ENCODE data around the gene INPP5A. TPM values are rescaled to one million over a fixed set of nuclear protein-coding genes. Genes with fewer than 3 reads are reported as not detected.

INPP5A gene
- total RNA-seq, 2 experiments from 2014 or later, result 9.1 to 9.9 TPM

GRCh38 chr10:132714986-132715775 lies 177.6 kb downstream of the INPP5A start:
- Mint-ChIP-seq H3K27me3 (no peaks in the 10 kb centered on the region), H3K9me3 (no peaks in the 10 kb centered on the region), H3K36me3 (ENCODE audit: low read depth) (peaks cover 6% of the 10 kb centered on the region), H3K27ac (no peak overlapping the region), H3K4me3 (no peak overlapping the region), H3K4me1 (no peaks in the 10 kb centered on the region)
- POLR2A ChIA-PET, result no interaction called here
- CTCF ChIA-PET, result no interaction called here
- DNase-seq, result no peak

- no peaks in the 10 kb centered on the region for H3K27me3 Mint-ChIP-seq
- no peak overlapping the region for H3K27ac Mint-ChIP-seq
- ChIA-PET POLR2A (no interaction called here), CTCF (no interaction called here)
- no peaks in the 10 kb centered on the region for H3K4me1 Mint-ChIP-seq
- H3K9me3 Mint-ChIP-seq, result no peaks in the 10 kb centered on the region
- peaks cover 6% of the 10 kb centered on the region for H3K36me3 Mint-ChIP-seq (ENCODE audit: low read depth)
- DNase-seq, result no peak
- H3K4me3 Mint-ChIP-seq, result no peak overlapping the region
Measured at GRCh38 chr10:132715776-132716680, 178.4 kb downstream of the INPP5A start.

- no peak overlapping the region for H3K27ac Mint-ChIP-seq
- DNase-seq, result no peak
- POLR2A ChIA-PET, result no interaction called here
- no peak overlapping the region for H3K4me3 Mint-ChIP-seq
- no peaks in the 10 kb centered on the region for H3K4me1 Mint-ChIP-seq
- H3K27me3 Mint-ChIP-seq, result no peaks in the 10 kb centered on the region
- H3K9me3 Mint-ChIP-seq, result no peaks in the 10 kb centered on the region
- CTCF ChIA-PET, result no interaction called here
- peaks cover 6% of the 10 kb centered on the region for H3K36me3 Mint-ChIP-seq (ENCODE audit: low read depth)
Measured at GRCh38 chr10:132716691-132717490, 179.3 kb downstream of the INPP5A start.

- Mint-ChIP-seq H3K4me3 (no peak overlapping the region), H3K4me1 (no peaks in the 10 kb centered on the region), H3K27ac (no peak overlapping the region), H3K27me3 (no peaks in the 10 kb centered on the region), H3K9me3 (no peaks in the 10 kb centered on the region), H3K36me3 (ENCODE audit: low read depth) (peaks cover under 1% of the 10 kb centered on the region)
- DNase-seq, result no peak
- ChIA-PET POLR2A (no interaction called here), CTCF (no interaction called here)
Measured at GRCh38 chr10:132721725-132722124, 184.1 kb downstream of the INPP5A start.

GRCh38 chr10:132722394-132723329 lies 185.1 kb downstream of the INPP5A start:
- H3K4me3 Mint-ChIP-seq, result no peak overlapping the region
- CTCF ChIA-PET, result no interaction called here
- H3K27ac Mint-ChIP-seq, result no peak overlapping the region
- no peaks in the 10 kb centered on the region for H3K9me3 Mint-ChIP-seq
- H3K27me3 Mint-ChIP-seq, result no peaks in the 10 kb centered on the region
- no peaks in the 10 kb centered on the region for H3K4me1 Mint-ChIP-seq
- no peaks in the 10 kb centered on the region for H3K36me3 Mint-ChIP-seq (ENCODE audit: low read depth)
- POLR2A ChIA-PET, result no interaction called here
- no peak for DNase-seq

- DNase-seq, result no peak
- Mint-ChIP-seq H3K27me3 (no peaks in the 10 kb centered on the region), H3K27ac (no peak overlapping the region), H3K9me3 (no peaks in the 10 kb centered on the region), H3K4me3 (no peak overlapping the region), H3K4me1 (no peaks in the 10 kb centered on the region), H3K36me3 (ENCODE audit: low read depth) (no peaks in the 10 kb centered on the region)
- POLR2A ChIA-PET, result no interaction called here
- CTCF ChIA-PET, result interaction anchor here (0.6 kb wide), 1 partner anchor 79 kb away, joined by 4 read pairs; no protein-coding TSS in a partner anchor
Measured at GRCh38 chr10:132723330-132723970, 185.9 kb downstream of the INPP5A start.

GRCh38 chr10:132724446-132724845 lies 186.9 kb downstream of the INPP5A start:
- no peaks in the 10 kb centered on the region for H3K4me1 Mint-ChIP-seq
- no peak overlapping the region for H3K4me3 Mint-ChIP-seq
- no peaks in the 10 kb centered on the region for H3K36me3 Mint-ChIP-seq (ENCODE audit: low read depth)
- H3K27ac Mint-ChIP-seq, result no peak overlapping the region
- no peak for DNase-seq
- ChIA-PET CTCF (no interaction called here), POLR2A (no interaction called here)
- H3K9me3 Mint-ChIP-seq, result no peaks in the 10 kb centered on the region
- H3K27me3 Mint-ChIP-seq, result no peaks in the 10 kb centered on the region

GRCh38 chr10:132725202-132725601 lies 187.6 kb downstream of the INPP5A start:
- POLR2A ChIA-PET, result no interaction called here
- no peak for DNase-seq
- no peak overlapping the region for H3K27ac Mint-ChIP-seq
- CTCF ChIA-PET, result no interaction called here
- no peaks in the 10 kb centered on the region for H3K9me3 Mint-ChIP-seq
- H3K36me3 Mint-ChIP-seq (ENCODE audit: low read depth), result no peaks in the 10 kb centered on the region
- H3K4me1 Mint-ChIP-seq, result no peaks in the 10 kb centered on the region
- no peak overlapping the region for H3K4me3 Mint-ChIP-seq
- no peaks in the 10 kb centered on the region for H3K27me3 Mint-ChIP-seq

GRCh38 chr10:132726194-132726593 lies 188.6 kb downstream of the INPP5A start:
- Mint-ChIP-seq H3K4me1 (no peaks in the 10 kb centered on the region), H3K4me3 (no peak overlapping the region), H3K27me3 (no peaks in the 10 kb centered on the region), H3K27ac (no peak overlapping the region), H3K9me3 (no peaks in the 10 kb centered on the region), H3K36me3 (ENCODE audit: low read depth) (no peaks in the 10 kb centered on the region)
- DNase-seq, result no peak
- ChIA-PET CTCF (no interaction called here), POLR2A (no interaction called here)

- Mint-ChIP-seq H3K36me3 (ENCODE audit: low read depth) (no peaks in the 10 kb centered on the region), H3K27me3 (no peaks in the 10 kb centered on the region), H3K27ac (no peak overlapping the region), H3K4me1 (no peaks in the 10 kb centered on the region), H3K4me3 (no peak overlapping the region), H3K9me3 (no peaks in the 10 kb centered on the region)
- ChIA-PET CTCF (interaction anchor here (1.5 kb wide), 1 partner anchor 15 kb away, joined by 4 read pairs; no protein-coding TSS in a partner anchor), POLR2A (no interaction called here)
- DNase-seq, result no peak
Measured at GRCh38 chr10:132726951-132727350, 189.4 kb downstream of the INPP5A start.

- ChIA-PET POLR2A (no interaction called here), CTCF (interaction anchor here (1.5 kb wide), 1 partner anchor 14 kb away, joined by 4 read pairs; no protein-coding TSS in a partner anchor)
- no peak overlapping the region for H3K27ac Mint-ChIP-seq
- no peak overlapping the region for H3K4me3 Mint-ChIP-seq
- H3K4me1 Mint-ChIP-seq, result no peaks in the 10 kb centered on the region
- DNase-seq, result no peak
- no peaks in the 10 kb centered on the region for H3K36me3 Mint-ChIP-seq (ENCODE audit: low read depth)
- no peaks in the 10 kb centered on the region for H3K9me3 Mint-ChIP-seq
- H3K27me3 Mint-ChIP-seq, result no peaks in the 10 kb centered on the region
Measured at GRCh38 chr10:132727411-132727810, 189.8 kb downstream of the INPP5A start.

GRCh38 chr10:132728321-132728720 lies 190.7 kb downstream of the INPP5A start:
- POLR2A ChIA-PET, result no interaction called here
- H3K9me3 Mint-ChIP-seq, result no peaks in the 10 kb centered on the region
- no peaks in the 10 kb centered on the region for H3K36me3 Mint-ChIP-seq (ENCODE audit: low read depth)
- no peaks in the 10 kb centered on the region for H3K4me1 Mint-ChIP-seq
- H3K27me3 Mint-ChIP-seq, result no peaks in the 10 kb centered on the region
- CTCF ChIA-PET, result interaction anchor here (1.5 kb wide), 1 partner anchor 13 kb away, joined by 4 read pairs; no protein-coding TSS in a partner anchor
- H3K27ac Mint-ChIP-seq, result no peak overlapping the region
- no peak overlapping the region for H3K4me3 Mint-ChIP-seq
- DNase-seq, result no peak

Data from activated CD4-positive, alpha-beta T cell treated with anti-CD3 and anti-CD28 coated beads, Interleukin-2, amount 10 ng/mL, durations not matched to agents 7 days and 5 days (primary cell).